GM12878 (cell line): ENCODE results near the gene SMTNL1. TPM values are rescaled to one million over a fixed set of nuclear protein-coding genes. Genes with fewer than 3 reads are reported as not detected.

Experiments used
- EP300 ChIP-seq, 2 experiments: fragments of 150-350 bp in 1 of 2; IDR thresholded peaks; 2 replicates each; pipeline ENCODE4 v1.6.1; 2011 to 2012; ENCODE audit warnings: low read depth in 2 of 2, low read length in 2 of 2, borderline replicate concordance in 1 of 2, improper control_type of control experiment in 1 of 2, inconsistent platforms in 1 of 2; ENCODE audit not compliant: control insufficient read depth in 1 of 2
- IRF4 ChIP-seq: IDR thresholded peaks from 2 replicates; pipeline ENCODE4 v1.6.1; 2011; ENCODE audit warnings: low read depth, low read length
- KLF5 ChIP-seq: fragments of 450-650 bp; IDR thresholded peaks from 2 replicates; pipeline ENCODE4 v1.6.1; 2014; ENCODE audit warnings: mild to moderate bottlenecking; ENCODE audit not compliant: partially characterized antibody
- MYB ChIP-seq: fragments of 150-350 bp; IDR thresholded peaks from 2 replicates; pipeline ENCODE4 v1.6.1; 2014; ENCODE audit warnings: mild to moderate bottlenecking, low read depth, low read length, borderline replicate concordance
- RELA ChIP-seq: fragments of 450-650 bp; IDR thresholded peaks from 2 replicates; pipeline ENCODE4 v1.8.0; 2014; ENCODE audit warnings: borderline replicate concordance; ENCODE audit not compliant: partially characterized antibody
- RFX5 ChIP-seq: IDR thresholded peaks from 2 replicates; pipeline ENCODE4 v1.6.1; 2011; ENCODE audit warnings: low read depth, low read length, improper control_type of control experiment
- SMAD5 ChIP-seq: IDR thresholded peaks from 2 replicates; pipeline ENCODE4 v1.6.1; 2016; ENCODE audit warnings: antibody characterized with exemption, low read depth
- TBL1XR1 ChIP-seq: IDR thresholded peaks from 2 replicates; pipeline ENCODE4 v1.6.1; 2012; ENCODE audit warnings: low read depth, low read length, improper control_type of control experiment
- TCF12 ChIP-seq: IDR thresholded peaks from 2 replicates; pipeline ENCODE4 v1.6.1; 2011; ENCODE audit warnings: low read depth, mild to moderate bottlenecking, low read length
- ZSCAN29 ChIP-seq: fragments of 450-650 bp; IDR thresholded peaks from 2 replicates; pipeline ENCODE4 v1.6.1; 2017; ENCODE audit warnings: mild to moderate bottlenecking, moderate library complexity
- polyA plus RNA-seq, 11 experiments: library from polyadenylated mRNA; depleted of rRNA in 4 of 11; unstranded in 6 of 11; stranded (reverse) in 5 of 11; fragments of >200 nt; fragmentation: Nextera tagmentation in 4 of 11; fragmentation: Illumina TruSeq in 1 of 11; extraction: Ambion mirVana in 4 of 11; extraction: Trizol in 1 of 11; gene quantifications; 1 replicate in 1 of 11; 2 replicates in 10 of 11; pipeline versions ENCODE4 v1.2.1 to v1.2.3, GENCODE V29; 2011 to 2016; ENCODE audit warnings: inconsistent platforms in 2 of 11, missing spikeins in 2 of 11, low read depth in 1 of 11
- total RNA-seq, 4 experiments: library from RNA; depleted of rRNA in 3 of 4; stranded (reverse); fragments of >200 nt in 3 of 4; fragmentation: Illumina TruSeq in 1 of 4; extraction: Trizol in 1 of 4; gene quantifications; 2 replicates each; pipeline versions ENCODE4 v1.2.1 to v1.2.3, GENCODE V29; 2013 to 2021
- TF ChIP-seq, protein P1 (sequence below): fragments of 450-650 bp; IDR thresholded peaks from 2 replicates; pipeline ENCODE4 v1.6.1; 2018; ENCODE audit warnings: borderline replicate concordance, mild to moderate bottlenecking; ENCODE audit not compliant: partially characterized antibody
- TF ChIP-seq, protein P2 (sequence below): fragments of 450-650 bp; formaldehyde crosslinking; IDR thresholded peaks from 2 replicates; pipeline ENCODE4 v1.4.0; 2022; ENCODE audit warnings: mild to moderate bottlenecking, moderate library complexity
- TF ChIP-seq, protein P3 (sequence below): fragments of 450-650 bp; IDR thresholded peaks from 2 replicates; pipeline ENCODE4 v1.6.1; 2017; ENCODE audit warnings: mild to moderate bottlenecking, moderate library complexity
- TF ChIP-seq, protein P4 (sequence below): fragments of 450-650 bp; IDR thresholded peaks from 2 replicates; pipeline ENCODE4 v1.6.1; 2016; ENCODE audit warnings: mild to moderate bottlenecking, moderate library complexity, borderline replicate concordance

The SMTNL1 gene
- total and polyA plus RNA-seq, 10 of the 15 experiments (the other 5 are each of a cell fraction or from before 2014, with no cell fraction given), result 0.06 to 0.17 (median 0.10) TPM; not detected in 7

DNA sequence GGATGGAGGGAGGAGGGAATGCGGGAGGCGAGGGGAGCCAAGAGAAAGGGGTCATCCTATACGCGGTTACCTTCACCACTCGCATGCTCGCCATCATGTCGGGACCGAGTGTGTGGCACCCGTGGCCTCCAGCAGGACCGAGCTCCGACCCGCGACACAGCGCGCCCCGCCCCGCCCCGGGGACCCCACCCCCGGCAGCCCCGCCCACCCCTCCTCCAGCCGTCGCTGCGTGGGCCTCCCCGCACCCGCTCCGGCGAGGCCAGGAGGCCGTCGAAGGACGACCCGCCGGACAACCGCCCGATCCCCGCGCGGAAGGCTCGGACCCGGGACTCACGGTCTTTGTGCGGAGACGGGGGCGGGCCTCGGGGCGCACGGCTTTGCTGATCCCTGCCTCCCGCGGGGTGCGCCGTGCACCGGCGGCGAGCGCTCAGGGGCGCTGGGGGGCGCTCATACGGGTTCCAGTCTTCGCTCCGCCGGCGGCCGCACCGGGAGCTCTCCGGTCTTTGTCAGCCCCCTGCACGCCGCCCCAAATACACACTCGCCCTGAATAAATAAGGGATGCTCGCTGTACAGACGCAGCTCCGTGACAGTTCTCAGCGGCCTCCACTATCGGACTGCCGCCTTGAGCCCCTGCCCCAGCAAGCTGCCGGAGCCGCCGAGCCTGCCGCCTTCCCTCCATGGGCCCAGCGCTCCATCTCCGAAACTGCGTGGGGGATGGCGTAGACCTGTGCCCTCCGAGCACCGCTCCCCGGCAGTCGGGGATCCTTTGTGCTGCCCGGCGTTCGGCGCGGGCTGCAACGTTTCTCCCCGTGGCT lies 30.3 kb downstream of the SMTNL1 start, which contains the start of gene UBE2L6 (continued):
- TF ChIP-seq IRF4 (no peak), KLF5 (no peak), RFX5 (no peak), RELA (no peak), TBL1XR1 (no peak), MYB (no peak), TCF12 (no peak), SMAD5 (no peak), EP300 (IDR thresholded peaks at IDR 0.05; ENCODE audit: borderline replicate concordance in 1 of 2, control insufficient read depth in 1 of 2, low read depth in 2 of 2, low read length in 2 of 2) (no peak), ZSCAN29 (peak; percentile 95)
- TF ChIP-seq, protein P1, sequence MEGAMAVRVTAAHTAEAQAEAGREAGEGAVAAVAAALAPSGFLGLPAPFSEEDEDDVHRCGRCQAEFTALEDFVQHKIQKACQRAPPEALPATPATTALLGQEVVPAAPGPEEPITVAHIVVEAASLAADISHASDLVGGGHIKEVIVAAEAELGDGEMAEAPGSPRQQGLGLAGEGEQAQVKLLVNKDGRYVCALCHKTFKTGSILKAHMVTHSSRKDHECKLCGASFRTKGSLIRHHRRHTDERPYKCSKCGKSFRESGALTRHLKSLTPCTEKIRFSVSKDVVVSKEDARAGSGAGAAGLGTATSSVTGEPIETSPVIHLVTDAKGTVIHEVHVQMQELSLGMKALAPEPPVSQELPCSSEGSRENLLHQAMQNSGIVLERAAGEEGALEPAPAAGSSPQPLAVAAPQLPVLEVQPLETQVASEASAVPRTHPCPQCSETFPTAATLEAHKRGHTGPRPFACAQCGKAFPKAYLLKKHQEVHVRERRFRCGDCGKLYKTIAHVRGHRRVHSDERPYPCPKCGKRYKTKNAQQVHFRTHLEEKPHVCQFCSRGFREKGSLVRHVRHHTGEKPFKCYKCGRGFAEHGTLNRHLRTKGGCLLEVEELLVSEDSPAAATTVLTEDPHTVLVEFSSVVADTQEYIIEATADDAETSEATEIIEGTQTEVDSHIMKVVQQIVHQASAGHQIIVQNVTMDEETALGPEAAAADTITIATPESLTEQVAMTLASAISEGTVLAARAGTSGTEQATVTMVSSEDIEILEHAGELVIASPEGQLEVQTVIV, result no peak
- TF ChIP-seq, protein P2, sequence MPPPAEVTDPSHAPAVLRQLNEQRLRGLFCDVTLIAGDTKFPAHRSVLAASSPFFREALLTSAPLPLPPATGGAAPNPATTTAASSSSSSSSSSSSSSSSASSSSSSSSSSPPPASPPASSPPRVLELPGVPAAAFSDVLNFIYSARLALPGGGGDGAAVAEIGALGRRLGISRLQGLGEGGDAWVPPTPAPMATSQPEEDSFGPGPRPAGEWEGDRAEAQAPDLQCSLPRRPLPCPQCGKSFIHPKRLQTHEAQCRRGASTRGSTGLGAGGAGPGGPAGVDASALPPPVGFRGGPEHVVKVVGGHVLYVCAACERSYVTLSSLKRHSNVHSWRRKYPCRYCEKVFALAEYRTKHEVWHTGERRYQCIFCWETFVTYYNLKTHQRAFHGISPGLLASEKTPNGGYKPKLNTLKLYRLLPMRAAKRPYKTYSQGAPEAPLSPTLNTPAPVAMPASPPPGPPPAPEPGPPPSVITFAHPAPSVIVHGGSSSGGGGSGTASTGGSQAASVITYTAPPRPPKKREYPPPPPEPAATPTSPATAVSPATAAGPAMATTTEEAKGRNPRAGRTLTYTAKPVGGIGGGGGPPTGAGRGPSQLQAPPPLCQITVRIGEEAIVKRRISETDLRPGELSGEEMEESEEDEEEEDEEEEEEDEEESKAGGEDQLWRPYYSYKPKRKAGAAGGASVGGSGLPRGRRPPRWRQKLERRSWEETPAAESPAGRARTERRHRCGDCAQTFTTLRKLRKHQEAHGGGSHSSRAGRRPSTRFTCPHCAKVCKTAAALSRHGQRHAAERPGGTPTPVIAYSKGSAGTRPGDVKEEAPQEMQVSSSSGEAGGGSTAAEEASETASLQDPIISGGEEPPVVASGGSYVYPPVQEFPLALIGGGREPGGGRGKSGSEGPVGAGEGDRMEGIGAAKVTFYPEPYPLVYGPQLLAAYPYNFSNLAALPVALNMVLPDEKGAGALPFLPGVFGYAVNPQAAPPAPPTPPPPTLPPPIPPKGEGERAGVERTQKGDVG (CRISPR knock-in tag), result no peak
- TF ChIP-seq, protein P3, sequence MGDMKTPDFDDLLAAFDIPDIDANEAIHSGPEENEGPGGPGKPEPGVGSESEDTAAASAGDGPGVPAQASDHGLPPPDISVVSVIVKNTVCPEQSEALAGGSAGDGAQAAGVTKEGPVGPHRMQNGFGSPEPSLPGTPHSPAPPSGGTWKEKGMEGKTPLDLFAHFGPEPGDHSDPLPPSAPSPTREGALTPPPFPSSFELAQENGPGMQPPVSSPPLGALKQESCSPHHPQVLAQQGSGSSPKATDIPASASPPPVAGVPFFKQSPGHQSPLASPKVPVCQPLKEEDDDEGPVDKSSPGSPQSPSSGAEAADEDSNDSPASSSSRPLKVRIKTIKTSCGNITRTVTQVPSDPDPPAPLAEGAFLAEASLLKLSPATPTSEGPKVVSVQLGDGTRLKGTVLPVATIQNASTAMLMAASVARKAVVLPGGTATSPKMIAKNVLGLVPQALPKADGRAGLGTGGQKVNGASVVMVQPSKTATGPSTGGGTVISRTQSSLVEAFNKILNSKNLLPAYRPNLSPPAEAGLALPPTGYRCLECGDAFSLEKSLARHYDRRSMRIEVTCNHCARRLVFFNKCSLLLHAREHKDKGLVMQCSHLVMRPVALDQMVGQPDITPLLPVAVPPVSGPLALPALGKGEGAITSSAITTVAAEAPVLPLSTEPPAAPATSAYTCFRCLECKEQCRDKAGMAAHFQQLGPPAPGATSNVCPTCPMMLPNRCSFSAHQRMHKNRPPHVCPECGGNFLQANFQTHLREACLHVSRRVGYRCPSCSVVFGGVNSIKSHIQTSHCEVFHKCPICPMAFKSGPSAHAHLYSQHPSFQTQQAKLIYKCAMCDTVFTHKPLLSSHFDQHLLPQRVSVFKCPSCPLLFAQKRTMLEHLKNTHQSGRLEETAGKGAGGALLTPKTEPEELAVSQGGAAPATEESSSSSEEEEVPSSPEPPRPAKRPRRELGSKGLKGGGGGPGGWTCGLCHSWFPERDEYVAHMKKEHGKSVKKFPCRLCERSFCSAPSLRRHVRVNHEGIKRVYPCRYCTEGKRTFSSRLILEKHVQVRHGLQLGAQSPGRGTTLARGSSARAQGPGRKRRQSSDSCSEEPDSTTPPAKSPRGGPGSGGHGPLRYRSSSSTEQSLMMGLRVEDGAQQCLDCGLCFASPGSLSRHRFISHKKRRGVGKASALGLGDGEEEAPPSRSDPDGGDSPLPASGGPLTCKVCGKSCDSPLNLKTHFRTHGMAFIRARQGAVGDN, result 0 out of 2 replicates have a peak, but pooled peaks have one; percentile 9
- TF ChIP-seq, protein P4, sequence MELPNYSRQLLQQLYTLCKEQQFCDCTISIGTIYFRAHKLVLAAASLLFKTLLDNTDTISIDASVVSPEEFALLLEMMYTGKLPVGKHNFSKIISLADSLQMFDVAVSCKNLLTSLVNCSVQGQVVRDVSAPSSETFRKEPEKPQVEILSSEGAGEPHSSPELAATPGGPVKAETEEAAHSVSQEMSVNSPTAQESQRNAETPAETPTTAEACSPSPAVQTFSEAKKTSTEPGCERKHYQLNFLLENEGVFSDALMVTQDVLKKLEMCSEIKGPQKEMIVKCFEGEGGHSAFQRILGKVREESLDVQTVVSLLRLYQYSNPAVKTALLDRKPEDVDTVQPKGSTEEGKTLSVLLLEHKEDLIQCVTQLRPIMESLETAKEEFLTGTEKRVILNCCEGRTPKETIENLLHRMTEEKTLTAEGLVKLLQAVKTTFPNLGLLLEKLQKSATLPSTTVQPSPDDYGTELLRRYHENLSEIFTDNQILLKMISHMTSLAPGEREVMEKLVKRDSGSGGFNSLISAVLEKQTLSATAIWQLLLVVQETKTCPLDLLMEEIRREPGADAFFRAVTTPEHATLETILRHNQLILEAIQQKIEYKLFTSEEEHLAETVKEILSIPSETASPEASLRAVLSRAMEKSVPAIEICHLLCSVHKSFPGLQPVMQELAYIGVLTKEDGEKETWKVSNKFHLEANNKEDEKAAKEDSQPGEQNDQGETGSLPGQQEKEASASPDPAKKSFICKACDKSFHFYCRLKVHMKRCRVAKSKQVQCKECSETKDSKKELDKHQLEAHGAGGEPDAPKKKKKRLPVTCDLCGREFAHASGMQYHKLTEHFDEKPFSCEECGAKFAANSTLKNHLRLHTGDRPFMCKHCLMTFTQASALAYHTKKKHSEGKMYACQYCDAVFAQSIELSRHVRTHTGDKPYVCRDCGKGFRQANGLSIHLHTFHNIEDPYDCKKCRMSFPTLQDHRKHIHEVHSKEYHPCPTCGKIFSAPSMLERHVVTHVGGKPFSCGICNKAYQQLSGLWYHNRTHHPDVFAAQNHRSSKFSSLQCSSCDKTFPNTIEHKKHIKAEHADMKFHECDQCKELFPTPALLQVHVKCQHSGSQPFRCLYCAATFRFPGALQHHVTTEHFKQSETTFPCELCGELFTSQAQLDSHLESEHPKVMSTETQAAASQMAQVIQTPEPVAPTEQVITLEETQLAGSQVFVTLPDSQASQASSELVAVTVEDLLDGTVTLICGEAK, result no peak
